ENCODE measurements around the gene NAA35. TPM values are rescaled to one million over a fixed set of nuclear protein-coding genes. Genes with fewer than 3 reads are reported as not detected.

Gene NAA35
- total and polyA plus RNA-seq, 2 of the 8 experiments (the other 6 are each of a cell fraction or from before 2014, with no cell fraction given) = 12.9 to 35.2 TPM

GRCh38 chr9:85978496-85978895, 37.5 kb downstream of the NAA35 start:
- H2AFZ ChIP-seq (ENCODE audit: low read length) = no peak overlapping the region
- H3K27me3 ChIP-seq (replicated peaks in 1 of 4; ENCODE audit: control insufficient read depth in 3 of 4, extremely low read depth in 1 of 4, insufficient read depth in 3 of 4, low read length in 3 of 4) = no peaks in the 10 kb centered on the region
- POLR2A ChIA-PET (ENCODE audit: partially characterized antibody) = interaction anchor here (0.9 kb wide), 1 partner anchor 37 kb away, joined by 3 read pairs; no protein-coding TSS in a partner anchor
- H4K20me1 ChIP-seq (replicated peaks in 1 of 2; ENCODE audit: control insufficient read depth in 1 of 2, insufficient read depth in 2 of 2, low read length in 2 of 2) = no peaks in the 10 kb centered on the region
- no peak for DNase-seq (ENCODE audit: low read depth in 1 of 2, low spot score in 2 of 2)
- no peak overlapping the region for H3K18ac ChIP-seq (ENCODE audit: extremely low read depth, low read length)
- no peak overlapping the region for H2BK15ac ChIP-seq (ENCODE audit: low read length)
- no peak overlapping the region for H3K4ac ChIP-seq (replicated peaks; ENCODE audit: insufficient read length, low read depth, low read length)
- no peak overlapping the region for H3K4me3 ChIP-seq (ENCODE audit: extremely low read depth in 1 of 4, insufficient read depth in 2 of 4, low read depth in 3 of 4, low read length in 4 of 4)
- no peak for FAIRE-seq
- no peak overlapping the region for H2BK12ac ChIP-seq (ENCODE audit: low read depth, low read length)
- 92% methylated on average over 4 of the region's 4 CpGs; no CpG with 5 or more reads in 1 of the 2 experiments for WGBS, 2 experiments (ENCODE audit: extremely low coverage in 1 of 2, insufficient coverage in 1 of 2, insufficient read length in 1 of 2, insufficient replicate concordance in 2 of 2, low coverage in 1 of 2, low lambda C conversion rate in 2 of 2, missing lambda C conversion rate in 1 of 2)
- no peak overlapping the region for H3K27ac ChIP-seq (ENCODE audit: low read depth, low read length)
- no peak overlapping the region for H3K23ac ChIP-seq (ENCODE audit: insufficient read length)
- no peaks in the 10 kb centered on the region for H3K79me2 ChIP-seq (ENCODE audit: control insufficient read depth in 1 of 2, insufficient read depth in 2 of 2, low read length in 2 of 2)
- H4K8ac ChIP-seq (ENCODE audit: extremely low read depth, insufficient read depth, low read length) = no peak overlapping the region
- H3K79me1 ChIP-seq (ENCODE audit: low read depth, low read length) = no peaks in the 10 kb centered on the region
- H3K4me1 ChIP-seq (replicated peaks in 1 of 4; ENCODE audit: control insufficient read depth in 3 of 4, insufficient read depth in 4 of 4, low read length in 3 of 4) = no peaks in the 10 kb centered on the region
- H3K9ac ChIP-seq (replicated peaks in 1 of 4; ENCODE audit: extremely low read depth in 1 of 4, low read depth in 3 of 4, low read length in 3 of 4) = no peak overlapping the region
- H3K36me3 ChIP-seq (ENCODE audit: control insufficient read depth in 2 of 4, insufficient read depth in 4 of 4, low read length in 3 of 4) = peaks cover 3 to 76% (median 20%) of the 10 kb centered on the region in 4 experiments; a peak in 7 of 8 replicates
- TF ChIP-seq RXRA (IDR thresholded peaks at IDR 0.05; ENCODE audit: insufficient read depth, low read depth, low read length) (no peak), RBBP5 (IDR thresholded peaks at IDR 0.05; ENCODE audit: borderline replicate concordance, low read depth, low read length) (no peak), SRF (IDR thresholded peaks at IDR 0.05; ENCODE audit: low read depth, low read length) (no peak), HDAC6 (IDR thresholded peaks at IDR 0.05; ENCODE audit: low read depth, low read length) (no peak), ASH2L (IDR thresholded peaks at IDR 0.05; ENCODE audit: low read length) (no peak), EGR1 (IDR thresholded peaks at IDR 0.05; ENCODE audit: borderline replicate concordance, low read depth, low read length) (no peak), JUND (IDR thresholded peaks at IDR 0.05; ENCODE audit: low read length) (no peak), MAFK (IDR thresholded peaks at IDR 0.05; ENCODE audit: low read depth, low read length) (no peak), SP2 (IDR thresholded peaks at IDR 0.05; ENCODE audit: low read length) (no peak), ZNF274 (IDR thresholded peaks at IDR 0.05; ENCODE audit: borderline replicate concordance, extremely low read depth, low read length) (no peak), RAD21 (IDR thresholded peaks at IDR 0.05 in 1 of 2, conservative IDR thresholded peaks at IDR 0.05 in 1 of 2; ENCODE audit: low read depth in 2 of 2, low read length in 2 of 2) (no peak)
- no peak overlapping the region for H4K91ac ChIP-seq (replicated peaks; ENCODE audit: insufficient read length, low read length)
- H3K23me2 ChIP-seq (ENCODE audit: low read depth, low read length) = no peaks in the 10 kb centered on the region
- no peak overlapping the region for H2BK5ac ChIP-seq (ENCODE audit: low read depth, low read length)
- no peak overlapping the region for H3K4me2 ChIP-seq (ENCODE audit: insufficient read depth in 1 of 2, low read depth in 2 of 2, low read length in 2 of 2)
- no peak overlapping the region for H2AK5ac ChIP-seq (ENCODE audit: low read depth, low read length)
- CTCF ChIA-PET (ENCODE audit: partially characterized antibody) = interaction anchor here (0.8 to 1.1 kb wide), 2 partner anchors 57 to 88 kb away, joined by 3 read pairs; no protein-coding TSS in a partner anchor
- H3K14ac ChIP-seq (ENCODE audit: insufficient read length) = no peak overlapping the region
- H2BK20ac ChIP-seq (ENCODE audit: low read length) = no peak overlapping the region
- no peak overlapping the region for H3K56ac ChIP-seq (replicated peaks; ENCODE audit: insufficient read length, low read depth, low read length)
- H3K9me3 ChIP-seq (ENCODE audit: insufficient read depth in 2 of 2, low read depth in 1 of 2, low read length in 1 of 2) = no peaks in the 10 kb centered on the region
- H4K5ac ChIP-seq (ENCODE audit: insufficient read length, low read depth, low read length) = no peak overlapping the region
- no peak overlapping the region for H2BK120ac ChIP-seq (replicated peaks; ENCODE audit: low read depth, low read length)
